HL-60 (cell line): ENCODE data around the gene PSMG3.

Source experiments
- GABPA ChIP-seq: IDR thresholded peaks from 2 replicates; pipeline ENCODE4 v1.6.1; 2012; ENCODE audit warnings: low read depth
- POLR2AphosphoS5 ChIP-seq: IDR thresholded peaks from 2 replicates; pipeline ENCODE4 v1.6.1; 2012; ENCODE audit warnings: low read depth
- SPI1 ChIP-seq: IDR thresholded peaks from 2 replicates; pipeline ENCODE4 v1.6.1; 2012; ENCODE audit warnings: low read depth, mild to moderate bottlenecking, borderline replicate concordance
- TF ChIP-seq, protein P1 (sequence below): IDR thresholded peaks from one replicate; pipeline ENCODE4 v1.5.1; 2011; ENCODE audit warnings: low read length, control low read depth, inconsistent platforms; ENCODE audit not compliant: insufficient read depth
- TF ChIP-seq, protein P2 (sequence below): IDR thresholded peaks from 2 replicates; pipeline ENCODE4 v1.6.1; 2012; ENCODE audit warnings: low read depth; ENCODE audit not compliant: insufficient replicate concordance

- TF ChIP-seq, protein P1, sequence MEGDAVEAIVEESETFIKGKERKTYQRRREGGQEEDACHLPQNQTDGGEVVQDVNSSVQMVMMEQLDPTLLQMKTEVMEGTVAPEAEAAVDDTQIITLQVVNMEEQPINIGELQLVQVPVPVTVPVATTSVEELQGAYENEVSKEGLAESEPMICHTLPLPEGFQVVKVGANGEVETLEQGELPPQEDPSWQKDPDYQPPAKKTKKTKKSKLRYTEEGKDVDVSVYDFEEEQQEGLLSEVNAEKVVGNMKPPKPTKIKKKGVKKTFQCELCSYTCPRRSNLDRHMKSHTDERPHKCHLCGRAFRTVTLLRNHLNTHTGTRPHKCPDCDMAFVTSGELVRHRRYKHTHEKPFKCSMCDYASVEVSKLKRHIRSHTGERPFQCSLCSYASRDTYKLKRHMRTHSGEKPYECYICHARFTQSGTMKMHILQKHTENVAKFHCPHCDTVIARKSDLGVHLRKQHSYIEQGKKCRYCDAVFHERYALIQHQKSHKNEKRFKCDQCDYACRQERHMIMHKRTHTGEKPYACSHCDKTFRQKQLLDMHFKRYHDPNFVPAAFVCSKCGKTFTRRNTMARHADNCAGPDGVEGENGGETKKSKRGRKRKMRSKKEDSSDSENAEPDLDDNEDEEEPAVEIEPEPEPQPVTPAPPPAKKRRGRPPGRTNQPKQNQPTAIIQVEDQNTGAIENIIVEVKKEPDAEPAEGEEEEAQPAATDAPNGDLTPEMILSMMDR: no peak
- TF ChIP-seq, protein P2, sequence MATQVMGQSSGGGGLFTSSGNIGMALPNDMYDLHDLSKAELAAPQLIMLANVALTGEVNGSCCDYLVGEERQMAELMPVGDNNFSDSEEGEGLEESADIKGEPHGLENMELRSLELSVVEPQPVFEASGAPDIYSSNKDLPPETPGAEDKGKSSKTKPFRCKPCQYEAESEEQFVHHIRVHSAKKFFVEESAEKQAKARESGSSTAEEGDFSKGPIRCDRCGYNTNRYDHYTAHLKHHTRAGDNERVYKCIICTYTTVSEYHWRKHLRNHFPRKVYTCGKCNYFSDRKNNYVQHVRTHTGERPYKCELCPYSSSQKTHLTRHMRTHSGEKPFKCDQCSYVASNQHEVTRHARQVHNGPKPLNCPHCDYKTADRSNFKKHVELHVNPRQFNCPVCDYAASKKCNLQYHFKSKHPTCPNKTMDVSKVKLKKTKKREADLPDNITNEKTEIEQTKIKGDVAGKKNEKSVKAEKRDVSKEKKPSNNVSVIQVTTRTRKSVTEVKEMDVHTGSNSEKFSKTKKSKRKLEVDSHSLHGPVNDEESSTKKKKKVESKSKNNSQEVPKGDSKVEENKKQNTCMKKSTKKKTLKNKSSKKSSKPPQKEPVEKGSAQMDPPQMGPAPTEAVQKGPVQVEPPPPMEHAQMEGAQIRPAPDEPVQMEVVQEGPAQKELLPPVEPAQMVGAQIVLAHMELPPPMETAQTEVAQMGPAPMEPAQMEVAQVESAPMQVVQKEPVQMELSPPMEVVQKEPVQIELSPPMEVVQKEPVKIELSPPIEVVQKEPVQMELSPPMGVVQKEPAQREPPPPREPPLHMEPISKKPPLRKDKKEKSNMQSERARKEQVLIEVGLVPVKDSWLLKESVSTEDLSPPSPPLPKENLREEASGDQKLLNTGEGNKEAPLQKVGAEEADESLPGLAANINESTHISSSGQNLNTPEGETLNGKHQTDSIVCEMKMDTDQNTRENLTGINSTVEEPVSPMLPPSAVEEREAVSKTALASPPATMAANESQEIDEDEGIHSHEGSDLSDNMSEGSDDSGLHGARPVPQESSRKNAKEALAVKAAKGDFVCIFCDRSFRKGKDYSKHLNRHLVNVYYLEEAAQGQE: no peak
- TF ChIP-seq GABPA: no peak
- no peak for TF ChIP-seq POLR2AphosphoS5
- no peak for TF ChIP-seq SPI1
Observed at GRCh38 chr7:1555046-1555812, 14.6 kb downstream of the PSMG3 start.
